ENCODE measurements around the gene WDR87. TPM values are rescaled to one million over a fixed set of nuclear protein-coding genes. Genes with fewer than 3 reads are reported as not detected.

The WDR87 gene
- total RNA-seq, 1 experiment from 2014 or later, result not detected

DNA sequence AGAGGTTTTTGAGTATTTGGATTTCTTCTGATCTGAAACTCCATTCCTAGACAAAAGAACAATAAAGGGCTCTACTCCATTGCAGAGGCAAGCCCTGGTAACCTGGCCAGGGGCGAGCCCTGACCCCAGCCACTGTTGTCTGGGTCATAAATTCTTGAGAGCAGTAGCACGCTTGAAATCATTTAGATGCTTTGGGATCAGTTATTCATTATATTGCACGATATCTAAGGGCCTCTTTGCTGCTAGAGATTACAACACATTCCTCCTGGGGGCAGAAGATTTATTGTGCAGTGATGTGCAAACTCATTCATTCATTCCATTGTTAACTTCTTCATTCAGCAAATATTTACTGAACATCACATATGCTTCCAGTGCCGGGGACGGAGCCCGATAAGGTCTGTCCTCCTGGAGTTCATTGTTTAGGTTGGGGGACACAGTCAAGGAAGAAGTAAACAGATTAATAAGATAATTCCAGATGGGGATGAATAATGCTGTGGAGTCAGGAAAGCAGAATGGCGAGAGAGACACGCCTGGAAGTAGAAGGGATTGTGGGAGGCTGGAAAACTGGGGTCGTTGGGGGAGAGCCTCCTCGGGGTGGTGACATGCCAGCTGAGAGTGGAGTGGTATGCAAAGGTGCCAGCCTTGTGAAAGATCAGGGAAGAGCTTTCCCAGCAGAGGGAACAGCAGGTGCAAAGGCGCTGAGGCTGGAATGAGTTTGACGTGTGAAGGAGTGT, 35.6 kb upstream of the WDR87 start:
- Mint-ChIP-seq H3K4me1 (ENCODE audit: low read depth, unreplicated experiment) (peaks cover 51% of the 10 kb centered on the region), H3K27ac (ENCODE audit: unreplicated experiment) (peak overlapping the region; percentile 94), H3K27me3 (ENCODE audit: insufficient read depth, unreplicated experiment) (no peaks in the 10 kb centered on the region), H3K9me3 (ENCODE audit: unreplicated experiment) (peaks cover 1% of the 10 kb centered on the region), H3K4me3 (ENCODE audit: unreplicated experiment) (peak overlapping the region; percentile 68), H3K36me3 (ENCODE audit: insufficient read depth, unreplicated experiment) (peaks cover 83% of the 10 kb centered on the region)
- intact Hi-C loops (cut with micrococcal nuclease; ENCODE audit: unreplicated experiment), result loop anchor here (1.0 kb wide), 4 partner anchors 10 to 121 kb away; partner anchors contain the start of gene WDR87
- no peaks in the 10 kb centered on the region for H3K9me3 ChIP-seq
- peaks cover 68% of the 10 kb centered on the region for H3K4me1 ChIP-seq
- POLR2A ChIA-PET, result interaction anchor here (0.7 to 3.5 kb wide), 3 partner anchors 10 to 261 kb away, joined by 7 to 55 read pairs (median 15); partner anchors contain the start of genes SIPA1L3 and WDR87
- TF ChIP-seq, protein P1, sequence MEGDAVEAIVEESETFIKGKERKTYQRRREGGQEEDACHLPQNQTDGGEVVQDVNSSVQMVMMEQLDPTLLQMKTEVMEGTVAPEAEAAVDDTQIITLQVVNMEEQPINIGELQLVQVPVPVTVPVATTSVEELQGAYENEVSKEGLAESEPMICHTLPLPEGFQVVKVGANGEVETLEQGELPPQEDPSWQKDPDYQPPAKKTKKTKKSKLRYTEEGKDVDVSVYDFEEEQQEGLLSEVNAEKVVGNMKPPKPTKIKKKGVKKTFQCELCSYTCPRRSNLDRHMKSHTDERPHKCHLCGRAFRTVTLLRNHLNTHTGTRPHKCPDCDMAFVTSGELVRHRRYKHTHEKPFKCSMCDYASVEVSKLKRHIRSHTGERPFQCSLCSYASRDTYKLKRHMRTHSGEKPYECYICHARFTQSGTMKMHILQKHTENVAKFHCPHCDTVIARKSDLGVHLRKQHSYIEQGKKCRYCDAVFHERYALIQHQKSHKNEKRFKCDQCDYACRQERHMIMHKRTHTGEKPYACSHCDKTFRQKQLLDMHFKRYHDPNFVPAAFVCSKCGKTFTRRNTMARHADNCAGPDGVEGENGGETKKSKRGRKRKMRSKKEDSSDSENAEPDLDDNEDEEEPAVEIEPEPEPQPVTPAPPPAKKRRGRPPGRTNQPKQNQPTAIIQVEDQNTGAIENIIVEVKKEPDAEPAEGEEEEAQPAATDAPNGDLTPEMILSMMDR (IDR thresholded peaks at IDR 0.05; ENCODE audit: insufficient read depth in 1 of 2, low read depth in 1 of 2, low read length in 1 of 2, severe bottlenecking in 1 of 2, unreplicated experiment in 1 of 2), result no peak
- CTCF ChIA-PET, result interaction anchor here (0.6 to 2.4 kb wide), 5 partner anchors 10 to 642 kb away, joined by 3 to 12 read pairs (median 6); partner anchors contain the start of gene WDR87
- no TSS peak for BruUV-seq (replicated peaks)
- DNase-seq, result peak; percentile 91 to 94
- H3K36me3 ChIP-seq (ENCODE audit: control insufficient read depth, insufficient read depth, low read length), result peaks cover 2% of the 10 kb centered on the region
- no peak overlapping the region for H3K4me3 ChIP-seq (ENCODE audit: low read depth, low read length)
- no peaks in the 10 kb centered on the region for H3K27me3 ChIP-seq (replicated peaks; ENCODE audit: control insufficient read depth, insufficient read depth, low read length)

DNA sequence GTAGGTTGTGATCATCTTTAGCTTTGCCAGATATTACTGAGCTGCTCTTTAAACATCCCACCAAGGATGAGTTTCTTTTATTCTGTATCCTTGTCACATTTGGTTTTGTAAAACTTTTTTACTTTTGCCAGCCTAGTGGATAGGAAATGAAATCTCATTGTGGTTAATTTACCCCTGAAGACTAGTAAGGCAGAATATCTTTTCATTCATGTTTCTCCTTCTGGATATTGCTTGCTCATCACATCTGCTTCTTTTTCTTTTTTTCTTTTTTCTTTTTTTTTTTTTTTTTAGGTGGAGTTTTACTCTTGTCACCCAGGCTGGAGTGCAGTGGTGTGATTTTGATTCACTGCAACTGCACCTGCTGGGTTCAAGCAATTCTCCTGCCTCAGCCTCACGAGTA, 32.0 kb upstream of the WDR87 start:
- DNase-seq, result no peak
- POLR2A ChIA-PET, result no interaction called here
- Mint-ChIP-seq H3K4me3 (ENCODE audit: unreplicated experiment) (no peak overlapping the region), H3K4me1 (ENCODE audit: low read depth, unreplicated experiment) (peaks cover 71% of the 10 kb centered on the region), H3K27me3 (ENCODE audit: insufficient read depth, unreplicated experiment) (no peaks in the 10 kb centered on the region), H3K27ac (ENCODE audit: unreplicated experiment) (peak overlapping the region; percentile 94), H3K9me3 (ENCODE audit: unreplicated experiment) (peaks cover 9% of the 10 kb centered on the region), H3K36me3 (ENCODE audit: insufficient read depth, unreplicated experiment) (peaks cover 97% of the 10 kb centered on the region)
- no TSS peak for BruUV-seq (replicated peaks)
- no peaks in the 10 kb centered on the region for H3K27me3 ChIP-seq (replicated peaks; ENCODE audit: control insufficient read depth, insufficient read depth, low read length)
- CTCF ChIA-PET, result no interaction called here
- H3K4me1 ChIP-seq, result peaks cover 71% of the 10 kb centered on the region
- H3K36me3 ChIP-seq (ENCODE audit: control insufficient read depth, insufficient read depth, low read length), result peaks cover 5% of the 10 kb centered on the region
- H3K4me3 ChIP-seq (ENCODE audit: low read depth, low read length), result no peak overlapping the region
- intact Hi-C loops (cut with micrococcal nuclease; ENCODE audit: unreplicated experiment), result no loop called here
- TF ChIP-seq, protein P1 (IDR thresholded peaks at IDR 0.05; ENCODE audit: insufficient read depth in 1 of 2, low read depth in 1 of 2, low read length in 1 of 2, severe bottlenecking in 1 of 2, unreplicated experiment in 1 of 2), result no peak
- H3K9me3 ChIP-seq, result peaks cover 14% of the 10 kb centered on the region

DNA sequence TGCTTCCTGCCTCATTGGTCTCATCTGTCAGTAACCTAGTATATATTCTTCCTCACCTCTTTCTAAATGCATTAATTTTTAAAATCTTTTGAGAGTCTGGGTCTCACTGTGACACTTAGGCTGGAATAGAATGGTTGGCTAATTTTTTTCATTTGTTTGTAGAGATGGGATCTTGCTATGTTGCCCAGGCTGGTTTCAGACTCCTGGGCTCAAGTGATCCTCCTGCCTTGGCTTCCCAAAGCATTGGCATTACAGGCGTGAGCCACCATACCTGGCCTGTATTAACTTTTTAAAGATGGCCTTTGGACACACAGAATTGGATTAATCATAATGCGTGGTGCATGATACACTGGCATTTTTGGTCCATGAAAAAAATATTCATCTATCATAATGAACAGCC, 30.5 kb upstream of the WDR87 start:
- ChIA-PET POLR2A (no interaction called here), CTCF (no interaction called here)
- TF ChIP-seq, protein P1 (IDR thresholded peaks at IDR 0.05; ENCODE audit: insufficient read depth in 1 of 2, low read depth in 1 of 2, low read length in 1 of 2, severe bottlenecking in 1 of 2, unreplicated experiment in 1 of 2), result no peak
- intact Hi-C loops (cut with micrococcal nuclease; ENCODE audit: unreplicated experiment), result no loop called here
- BruUV-seq (replicated peaks), result no TSS peak
- Mint-ChIP-seq H3K27ac (ENCODE audit: unreplicated experiment) (peak overlapping the region; percentile 97), H3K4me1 (ENCODE audit: low read depth, unreplicated experiment) (peaks cover 56% of the 10 kb centered on the region), H3K27me3 (ENCODE audit: insufficient read depth, unreplicated experiment) (no peaks in the 10 kb centered on the region), H3K9me3 (ENCODE audit: unreplicated experiment) (peaks cover 9% of the 10 kb centered on the region), H3K36me3 (ENCODE audit: insufficient read depth, unreplicated experiment) (peaks cover 96% of the 10 kb centered on the region), H3K4me3 (ENCODE audit: unreplicated experiment) (no peak overlapping the region)
- Histone ChIP-seq H3K4me3 (ENCODE audit: low read depth, low read length) (no peak overlapping the region), H3K36me3 (ENCODE audit: control insufficient read depth, insufficient read depth, low read length) (peaks cover 5% of the 10 kb centered on the region), H3K4me1 (peaks cover 64% of the 10 kb centered on the region), H3K27me3 (replicated peaks; ENCODE audit: control insufficient read depth, insufficient read depth, low read length) (no peaks in the 10 kb centered on the region), H3K9me3 (peaks cover 14% of the 10 kb centered on the region)
- DNase-seq, result peak in 1 of 2 experiments; percentile 3
